GM12865 (cell line): Measurements from ENCODE around the gene LRIG2.
A peak's percentile ranks its signal among the peaks of the same experiment; 100 is the strongest.

Experiments
- DNase-seq: peaks from one replicate; pipeline ENCODE4 v3.0.0; 2010; ENCODE audit warnings: low read depth
- H3K4me3 ChIP-seq: 2 replicates; pipeline ENCODE4 v1.5.1; 2011; ENCODE audit warnings: mild to moderate bottlenecking, low read depth, low read length, control low read depth
- TF ChIP-seq, protein P1 (sequence below): IDR thresholded peaks from 2 replicates; pipeline ENCODE4 v1.5.1; 2011; ENCODE audit warnings: low read length, control low read depth, low read depth, inconsistent platforms; ENCODE audit not compliant: insufficient read depth; ENCODE audit errors: missing control alignments

The LRIG2 gene

DNA sequence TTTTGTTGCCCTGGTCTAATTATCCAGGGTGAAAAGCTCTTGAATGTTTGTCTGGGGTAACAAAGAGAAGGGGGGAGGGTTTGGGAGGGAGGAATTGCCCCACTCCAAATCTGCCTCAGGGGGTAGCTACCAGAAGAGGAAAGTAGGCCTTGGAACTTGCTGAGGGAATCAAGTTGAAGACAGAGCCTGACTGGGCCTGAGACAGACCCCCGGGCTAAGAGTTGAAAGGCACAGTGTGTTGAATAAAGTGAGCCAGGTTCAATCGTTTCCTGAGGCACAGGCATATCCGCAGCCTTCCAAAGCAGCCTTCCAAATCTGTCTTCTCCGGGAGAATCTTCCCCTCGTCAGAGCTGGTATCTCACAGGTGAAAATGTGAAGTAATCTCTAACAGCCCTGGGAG, 96.6 kb downstream of the LRIG2 start:
- TF ChIP-seq, protein P1, sequence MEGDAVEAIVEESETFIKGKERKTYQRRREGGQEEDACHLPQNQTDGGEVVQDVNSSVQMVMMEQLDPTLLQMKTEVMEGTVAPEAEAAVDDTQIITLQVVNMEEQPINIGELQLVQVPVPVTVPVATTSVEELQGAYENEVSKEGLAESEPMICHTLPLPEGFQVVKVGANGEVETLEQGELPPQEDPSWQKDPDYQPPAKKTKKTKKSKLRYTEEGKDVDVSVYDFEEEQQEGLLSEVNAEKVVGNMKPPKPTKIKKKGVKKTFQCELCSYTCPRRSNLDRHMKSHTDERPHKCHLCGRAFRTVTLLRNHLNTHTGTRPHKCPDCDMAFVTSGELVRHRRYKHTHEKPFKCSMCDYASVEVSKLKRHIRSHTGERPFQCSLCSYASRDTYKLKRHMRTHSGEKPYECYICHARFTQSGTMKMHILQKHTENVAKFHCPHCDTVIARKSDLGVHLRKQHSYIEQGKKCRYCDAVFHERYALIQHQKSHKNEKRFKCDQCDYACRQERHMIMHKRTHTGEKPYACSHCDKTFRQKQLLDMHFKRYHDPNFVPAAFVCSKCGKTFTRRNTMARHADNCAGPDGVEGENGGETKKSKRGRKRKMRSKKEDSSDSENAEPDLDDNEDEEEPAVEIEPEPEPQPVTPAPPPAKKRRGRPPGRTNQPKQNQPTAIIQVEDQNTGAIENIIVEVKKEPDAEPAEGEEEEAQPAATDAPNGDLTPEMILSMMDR, result no peak
- H3K4me3 ChIP-seq, result no peak overlapping the region
- DNase-seq, result no peak

DNA sequence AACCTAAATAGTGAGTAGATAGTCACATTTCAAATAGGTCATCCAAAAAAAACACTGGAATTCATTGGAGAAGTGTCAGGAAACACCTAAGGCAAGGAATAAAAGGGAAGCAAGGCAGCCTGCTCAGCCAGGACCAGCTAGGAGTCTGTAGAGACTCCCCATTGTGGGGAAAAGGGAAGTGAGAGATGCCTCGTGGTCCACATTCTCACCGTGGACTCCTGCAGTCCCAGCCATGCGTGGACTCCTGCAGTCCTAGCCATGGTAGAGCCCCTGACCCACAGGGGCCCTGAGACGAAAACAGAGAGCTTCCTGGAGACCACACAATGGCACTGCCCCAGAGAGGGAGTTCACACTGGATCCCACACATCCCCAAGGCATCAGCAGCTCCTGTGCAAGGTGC, 97.5 kb downstream of the LRIG2 start:
- peak; percentile 51 for DNase-seq
- TF ChIP-seq, protein P1, result no peak
- no peak overlapping the region for H3K4me3 ChIP-seq

DNA sequence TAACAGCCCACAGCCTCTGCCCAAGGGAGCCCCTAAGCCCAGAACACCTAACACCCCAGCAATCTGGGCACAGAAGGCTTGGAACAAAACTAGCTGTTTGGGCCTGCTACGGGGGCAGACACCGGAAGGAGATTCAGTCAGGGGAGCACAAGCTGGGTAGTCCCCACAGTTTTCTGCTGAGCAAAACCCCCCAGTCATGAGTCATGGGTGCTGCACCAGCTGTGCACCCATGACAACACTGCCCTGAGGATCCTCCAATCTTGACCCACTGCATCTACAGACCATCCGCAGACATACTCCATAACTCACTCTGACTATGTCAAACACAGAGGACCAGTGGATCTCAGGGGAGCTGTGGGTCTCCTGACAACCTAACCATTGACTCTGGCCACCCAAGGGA, 105.1 kb downstream of the LRIG2 start:
- TF ChIP-seq, protein P1, result no peak
- DNase-seq, result peak; percentile 79
- no peak overlapping the region for H3K4me3 ChIP-seq

DNA sequence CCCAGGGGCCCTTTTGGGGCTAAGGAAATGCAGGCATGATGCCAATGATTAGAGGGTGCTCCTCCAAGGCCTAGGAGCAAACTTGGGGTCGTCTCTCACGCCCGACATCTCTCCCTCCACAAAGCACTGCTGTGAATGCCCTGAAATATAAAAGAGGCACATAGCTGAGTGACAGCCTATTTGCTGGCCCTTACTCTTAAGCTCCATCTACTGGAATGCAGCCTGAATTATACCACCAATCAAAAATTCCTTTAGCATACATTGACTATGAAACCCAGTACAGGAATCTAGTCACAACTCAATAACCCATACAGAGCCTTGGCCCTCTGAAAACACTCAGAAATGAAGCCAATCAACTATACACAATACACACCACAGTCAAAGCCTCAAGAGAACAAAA, 105.5 kb downstream of the LRIG2 start:
- TF ChIP-seq, protein P1, result no peak
- DNase-seq, result no peak
- H3K4me3 ChIP-seq, result no peak overlapping the region
